ENCODE measurements around the gene DCC. TPM values are rescaled to one million over a fixed set of nuclear protein-coding genes. Genes with fewer than 3 reads are reported as not detected.
A peak's percentile ranks its signal among the peaks of the same experiment; 100 is the strongest.

Gene DCC
- total and polyA plus RNA-seq, 11 donors = 0.02 TPM; not detected in 10

GRCh38 chr18:52345428-52345827, 5.4 kb downstream of the DCC start:
- no peaks in the 10 kb centered on the region for H3K9me3 ChIP-seq
- no peak for ATAC-seq
- intact Hi-C loops (cut with DNase I) = loop anchor here in 2 of 10 donors (10.0 kb wide), 1 partner anchor 329 kb away; no protein-coding TSS in a partner anchor
- DNase-seq = no peak
- peaks cover 0 to 8% (median 0%) of the 10 kb centered on the region in 12 donors for H3K4me1 ChIP-seq
- TF ChIP-seq, protein P1, sequence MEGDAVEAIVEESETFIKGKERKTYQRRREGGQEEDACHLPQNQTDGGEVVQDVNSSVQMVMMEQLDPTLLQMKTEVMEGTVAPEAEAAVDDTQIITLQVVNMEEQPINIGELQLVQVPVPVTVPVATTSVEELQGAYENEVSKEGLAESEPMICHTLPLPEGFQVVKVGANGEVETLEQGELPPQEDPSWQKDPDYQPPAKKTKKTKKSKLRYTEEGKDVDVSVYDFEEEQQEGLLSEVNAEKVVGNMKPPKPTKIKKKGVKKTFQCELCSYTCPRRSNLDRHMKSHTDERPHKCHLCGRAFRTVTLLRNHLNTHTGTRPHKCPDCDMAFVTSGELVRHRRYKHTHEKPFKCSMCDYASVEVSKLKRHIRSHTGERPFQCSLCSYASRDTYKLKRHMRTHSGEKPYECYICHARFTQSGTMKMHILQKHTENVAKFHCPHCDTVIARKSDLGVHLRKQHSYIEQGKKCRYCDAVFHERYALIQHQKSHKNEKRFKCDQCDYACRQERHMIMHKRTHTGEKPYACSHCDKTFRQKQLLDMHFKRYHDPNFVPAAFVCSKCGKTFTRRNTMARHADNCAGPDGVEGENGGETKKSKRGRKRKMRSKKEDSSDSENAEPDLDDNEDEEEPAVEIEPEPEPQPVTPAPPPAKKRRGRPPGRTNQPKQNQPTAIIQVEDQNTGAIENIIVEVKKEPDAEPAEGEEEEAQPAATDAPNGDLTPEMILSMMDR (IDR thresholded peaks at IDR 0.05) = no peak
- no peak for TF ChIP-seq POLR2A (IDR thresholded peaks at IDR 0.05)
- H3K36me3 ChIP-seq = no peaks in the 10 kb centered on the region
- H3K27ac ChIP-seq = no peak overlapping the region
- 53 to 65% (median 56%) methylated on average over 4 of the region's 4 CpGs for WGBS, 4 donors
- no peak overlapping the region for H3K4me3 ChIP-seq
- H3K27me3 ChIP-seq = peaks cover 8 to 42% (median 21%) of the 10 kb centered on the region in 9 donors

- H3K27ac ChIP-seq = no peak overlapping the region
- ATAC-seq = no peak
- DNase-seq = no peak
- no peaks in the 10 kb centered on the region for H3K4me1 ChIP-seq
- H3K9me3 ChIP-seq = no peaks in the 10 kb centered on the region
- WGBS, 4 donors = 78 to 86% (median 81%) methylated on average over 3 of the region's 3 CpGs
- H3K36me3 ChIP-seq = no peaks in the 10 kb centered on the region
- no peak overlapping the region for H3K4me3 ChIP-seq
- intact Hi-C loops (cut with DNase I) = loop anchor here in 2 of 10 donors (10.0 kb wide), 1 partner anchor 327 kb away; no protein-coding TSS in a partner anchor
- H3K27me3 ChIP-seq = peaks cover 0 to 14% (median 4%) of the 10 kb centered on the region in 9 donors
- TF ChIP-seq, protein P1 (IDR thresholded peaks at IDR 0.05) = peak in 1 of 12 donors; percentile 18
- TF ChIP-seq POLR2A (IDR thresholded peaks at IDR 0.05) = no peak
These were observed 8.2 kb downstream of the DCC start for GRCh38 chr18:52348209-52348608.

- Histone ChIP-seq H3K36me3 (no peaks in the 10 kb centered on the region), H3K27ac (no peak overlapping the region), H3K27me3 (peaks cover 0 to 8% (median 0%) of the 10 kb centered on the region in 9 donors), H3K4me1 (peaks cover 0 to 6% (median 0%) of the 10 kb centered on the region in 12 donors), H3K4me3 (no peak overlapping the region), H3K9me3 (no peaks in the 10 kb centered on the region)
- ATAC-seq (no peak), DNase-seq (no peak)
- 46 to 80% (median 60%) methylated on average over 2 of the region's 2 CpGs for WGBS, 4 donors
- TF ChIP-seq, protein P1 (IDR thresholded peaks at IDR 0.05) = no peak
- no peak for TF ChIP-seq POLR2A (IDR thresholded peaks at IDR 0.05)
- intact Hi-C loops (cut with DNase I) = loop anchor here in 2 of 10 donors (10.0 kb wide), 1 partner anchor 325 kb away; no protein-coding TSS in a partner anchor
These were observed 9.5 kb downstream of the DCC start for GRCh38 chr18:52349498-52349897.

- intact Hi-C loops (cut with DNase I) = no loop called here
These were observed 12.9 kb downstream of the DCC start for GRCh38 chr18:52352920-52353319.

More at GRCh38 chr18:52352920-52353319, 12.9 kb downstream of the DCC start:
- ATAC-seq (no peak), DNase-seq (no peak)
- Histone ChIP-seq H3K27ac (no peak overlapping the region), H3K27me3 (peaks cover 0 to 8% (median 0%) of the 10 kb centered on the region in 9 donors), H3K4me1 (peaks cover 0 to 6% (median 0%) of the 10 kb centered on the region in 12 donors), H3K36me3 (no peaks in the 10 kb centered on the region), H3K4me3 (no peak overlapping the region), H3K9me3 (no peaks in the 10 kb centered on the region)
- TF ChIP-seq POLR2A (IDR thresholded peaks at IDR 0.05) = no peak
- TF ChIP-seq, protein P1 (IDR thresholded peaks at IDR 0.05) = no peak
- 78 to 93% (median 84%) methylated on average over 3 of the region's 3 CpGs for WGBS, 4 donors
